OCI-LY1 (cell line): ENCODE results near the gene ARHGAP22.

ENCODE experiments used
- H2AFZ ChIP-seq: fragments of 200-600 bp; sonication (generic), shearing (Covaris generic); 2 replicates; pipeline ENCODE4 v1.6.0; 2014; ENCODE audit warnings: antibody characterized with exemption, mild to moderate bottlenecking, low read length
- H3F3A ChIP-seq: fragments of 200-600 bp; sonication (generic), shearing (Covaris generic); 2 replicates; pipeline ENCODE4 v1.6.0; 2014; ENCODE audit warnings: mild to moderate bottlenecking, antibody characterized with exemption, low read length, moderate library complexity; ENCODE audit not compliant: insufficient read depth
- H3K27ac ChIP-seq: fragments of 200-600 bp; sonication (generic); 2 replicates; pipeline ENCODE4 v1.5.1; 2014; ENCODE audit warnings: low read length, mixed run types, mild to moderate bottlenecking, low read depth; ENCODE audit not compliant: poor library complexity, severe bottlenecking
- H3K27me3 ChIP-seq: fragments of 200-600 bp; sonication (generic); 2 replicates; pipeline ENCODE4 v1.6.0; 2014; ENCODE audit warnings: antibody characterized with exemption, mild to moderate bottlenecking, low read length, moderate library complexity; ENCODE audit not compliant: insufficient read depth
- H3K36me3 ChIP-seq: fragments of 200-600 bp; sonication (generic); 2 replicates; pipeline ENCODE4 v1.6.1; 2014; ENCODE audit warnings: mild to moderate bottlenecking, antibody characterized with exemption, low read length, moderate library complexity, mixed read lengths; ENCODE audit not compliant: insufficient read depth
- H3K4me1 ChIP-seq: fragments of 200-600 bp; sonication (generic); 2 replicates; pipeline ENCODE4 v1.5.1; 2014; ENCODE audit warnings: mild to moderate bottlenecking, low read length, moderate library complexity; ENCODE audit not compliant: insufficient read depth, severe bottlenecking
- H3K4me2 ChIP-seq: fragments of 200-600 bp; sonication (generic), shearing (Covaris generic); 2 replicates; pipeline ENCODE4 v1.6.1; 2014; ENCODE audit warnings: low read length
- H3K4me3 ChIP-seq: fragments of 200-600 bp; sonication (generic); 2 replicates; pipeline ENCODE4 v1.5.1; 2014; ENCODE audit warnings: low read length, low read depth, mild to moderate bottlenecking, mixed read lengths; ENCODE audit not compliant: poor library complexity, severe bottlenecking
- H3K79me2 ChIP-seq: fragments of 200-600 bp; shearing (Covaris generic); 2 replicates; pipeline ENCODE4 v1.6.1; 2016; ENCODE audit warnings: mixed run types, low read length, mixed read lengths; ENCODE audit not compliant: insufficient read depth
- H3K9ac ChIP-seq: fragments of 200-600 bp; sonication (generic), shearing (Covaris generic); 2 replicates; pipeline ENCODE4 v1.6.1; 2014; ENCODE audit warnings: mild to moderate bottlenecking, low read length, mixed read lengths
- H3K9me2 ChIP-seq: fragments of 200-600 bp; sonication (generic), shearing (Covaris generic); 2 replicates; pipeline ENCODE4 v1.6.1; 2014; ENCODE audit warnings: low read depth, mild to moderate bottlenecking, low read length, mixed read lengths
- H3K9me3 ChIP-seq: fragments of 200-600 bp; shearing (Covaris generic); 2 replicates; pipeline ENCODE4 v1.6.1; 2014; ENCODE audit warnings: low read length, mixed read lengths
- H4K20me1 ChIP-seq: fragments of 200-600 bp; sonication (generic), shearing (Covaris generic); 2 replicates; pipeline ENCODE4 v1.6.0; 2016; ENCODE audit warnings: mild to moderate bottlenecking, low read length; ENCODE audit not compliant: insufficient read depth
- EZH2 ChIP-seq: fragments of 200-600 bp; sonication (generic), shearing (Covaris generic); IDR thresholded peaks from 2 replicates; pipeline ENCODE4 v1.8.0; 2017; ENCODE audit warnings: borderline replicate concordance, mixed run types, mild to moderate bottlenecking, antibody characterized with exemption, low read length, moderate library complexity, mixed read lengths
- TF ChIP-seq, protein P1 (sequence below): fragments of 200-600 bp; sonication (generic), shearing (Covaris generic); IDR thresholded peaks from 2 replicates; pipeline ENCODE4 v1.5.1; 2017; ENCODE audit warnings: mild to moderate bottlenecking, antibody characterized with exemption, low read length, moderate library complexity, mixed read lengths

The ARHGAP22 gene

DNA sequence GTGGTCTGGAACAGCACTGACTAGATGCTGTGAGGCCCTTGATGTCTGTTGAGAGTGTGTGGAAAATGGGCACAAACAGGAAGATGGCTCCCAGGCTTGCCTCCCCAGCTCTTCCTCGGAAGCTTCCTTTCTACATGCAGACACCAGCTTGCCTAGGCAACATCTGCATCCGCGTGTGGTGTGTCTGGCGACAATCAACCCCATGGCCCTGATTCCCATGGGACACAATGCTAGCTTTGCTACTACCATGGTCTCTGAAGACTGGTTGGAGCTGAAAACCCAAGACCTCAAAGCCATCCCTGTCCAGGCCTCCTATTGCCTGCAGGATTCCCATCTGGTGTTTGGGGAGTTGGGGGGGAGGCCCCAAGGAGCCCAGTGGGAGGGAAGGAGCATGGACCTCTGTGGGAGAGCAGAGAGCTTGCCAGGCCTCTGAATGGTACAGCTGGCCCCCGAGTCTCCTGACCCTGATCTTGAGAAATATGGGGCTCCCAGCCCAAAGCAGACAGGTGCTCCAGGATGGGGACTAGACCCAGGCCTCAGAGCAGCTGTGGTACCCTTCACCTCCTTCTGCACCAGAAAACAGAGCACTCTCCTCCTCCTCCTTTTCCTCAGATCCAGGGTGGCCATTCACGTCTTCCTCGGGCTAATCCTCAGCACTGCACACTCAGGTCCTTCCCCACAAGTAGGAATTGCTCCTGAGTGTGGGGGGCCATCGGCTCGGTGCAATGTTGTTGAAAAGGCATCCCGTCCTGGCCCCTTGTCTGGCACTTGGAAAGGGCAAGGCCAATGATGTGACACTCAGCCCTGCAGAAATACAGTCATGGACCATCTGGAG lies 57.6 kb downstream of the ARHGAP22 start:
- Histone ChIP-seq H3K27me3 (0 out of 2 replicates have a peak, but pooled peaks cover 3% of the 10 kb centered on the region), H3K4me2 (no peak overlapping the region)
- TF ChIP-seq EZH2 = no peak
- TF ChIP-seq, protein P1, sequence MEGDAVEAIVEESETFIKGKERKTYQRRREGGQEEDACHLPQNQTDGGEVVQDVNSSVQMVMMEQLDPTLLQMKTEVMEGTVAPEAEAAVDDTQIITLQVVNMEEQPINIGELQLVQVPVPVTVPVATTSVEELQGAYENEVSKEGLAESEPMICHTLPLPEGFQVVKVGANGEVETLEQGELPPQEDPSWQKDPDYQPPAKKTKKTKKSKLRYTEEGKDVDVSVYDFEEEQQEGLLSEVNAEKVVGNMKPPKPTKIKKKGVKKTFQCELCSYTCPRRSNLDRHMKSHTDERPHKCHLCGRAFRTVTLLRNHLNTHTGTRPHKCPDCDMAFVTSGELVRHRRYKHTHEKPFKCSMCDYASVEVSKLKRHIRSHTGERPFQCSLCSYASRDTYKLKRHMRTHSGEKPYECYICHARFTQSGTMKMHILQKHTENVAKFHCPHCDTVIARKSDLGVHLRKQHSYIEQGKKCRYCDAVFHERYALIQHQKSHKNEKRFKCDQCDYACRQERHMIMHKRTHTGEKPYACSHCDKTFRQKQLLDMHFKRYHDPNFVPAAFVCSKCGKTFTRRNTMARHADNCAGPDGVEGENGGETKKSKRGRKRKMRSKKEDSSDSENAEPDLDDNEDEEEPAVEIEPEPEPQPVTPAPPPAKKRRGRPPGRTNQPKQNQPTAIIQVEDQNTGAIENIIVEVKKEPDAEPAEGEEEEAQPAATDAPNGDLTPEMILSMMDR = no peak

DNA sequence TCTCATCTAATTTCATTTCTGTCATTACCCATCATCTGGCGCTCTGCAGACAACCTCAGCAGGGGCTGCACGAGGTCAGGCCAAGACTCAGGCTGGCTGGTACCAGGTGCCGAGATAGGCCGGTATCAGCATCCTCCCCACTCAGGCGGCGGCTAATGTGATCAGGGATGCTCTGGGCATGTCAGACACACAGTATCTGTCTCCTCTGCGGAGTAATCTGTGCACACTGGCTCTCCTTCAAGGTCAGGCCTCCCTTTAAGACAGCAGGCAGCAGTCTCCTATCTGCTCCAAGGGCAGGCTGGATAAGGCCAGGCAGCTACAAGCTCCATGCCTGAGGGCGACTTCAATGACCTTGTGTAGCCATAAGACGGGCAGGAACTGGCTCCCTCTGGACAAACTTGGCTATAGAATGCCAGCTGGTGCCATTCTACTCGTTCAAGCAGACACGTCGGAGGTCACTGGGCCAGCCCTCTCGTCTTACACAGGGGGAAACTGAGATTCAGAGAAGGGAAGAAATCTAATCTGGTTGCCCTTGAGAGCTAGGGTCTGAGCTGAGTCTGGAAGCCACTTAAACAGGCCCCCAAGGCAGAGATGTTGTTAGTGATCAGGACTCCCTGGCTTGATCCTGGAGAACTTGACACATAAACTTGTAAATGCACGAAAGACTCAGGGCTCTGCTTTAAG lies 59.3 kb downstream of the ARHGAP22 start:
- Histone ChIP-seq H3F3A (no peaks in the 10 kb centered on the region), H3K4me1 (no peaks in the 10 kb centered on the region), H3K9me3 (no peaks in the 10 kb centered on the region), H3K36me3 (no peaks in the 10 kb centered on the region), H3K9me2 (no peaks in the 10 kb centered on the region), H3K4me3 (no peak overlapping the region), H3K27me3 (0 out of 2 replicates have a peak, but pooled peaks cover 3% of the 10 kb centered on the region), H3K9ac (no peak overlapping the region), H2AFZ (no peak overlapping the region), H3K27ac (no peak overlapping the region), H3K79me2 (no peaks in the 10 kb centered on the region), H3K4me2 (no peak overlapping the region), H4K20me1 (no peaks in the 10 kb centered on the region)
- TF ChIP-seq EZH2 = no peak
- TF ChIP-seq, protein P1 = no peak

More for the DNA sequence above, 57.6 kb downstream of the ARHGAP22 start:
- no peaks in the 10 kb centered on the region for H3F3A ChIP-seq
- H3K4me1 ChIP-seq = no peaks in the 10 kb centered on the region
- no peaks in the 10 kb centered on the region for H3K36me3 ChIP-seq
- H3K9me3 ChIP-seq = no peaks in the 10 kb centered on the region
- no peaks in the 10 kb centered on the region for H3K9me2 ChIP-seq
- no peak overlapping the region for H3K9ac ChIP-seq
- no peak overlapping the region for H3K27ac ChIP-seq
- H2AFZ ChIP-seq = no peak overlapping the region
- H3K4me3 ChIP-seq = no peak overlapping the region
- H4K20me1 ChIP-seq = no peaks in the 10 kb centered on the region
- no peaks in the 10 kb centered on the region for H3K79me2 ChIP-seq

DNA sequence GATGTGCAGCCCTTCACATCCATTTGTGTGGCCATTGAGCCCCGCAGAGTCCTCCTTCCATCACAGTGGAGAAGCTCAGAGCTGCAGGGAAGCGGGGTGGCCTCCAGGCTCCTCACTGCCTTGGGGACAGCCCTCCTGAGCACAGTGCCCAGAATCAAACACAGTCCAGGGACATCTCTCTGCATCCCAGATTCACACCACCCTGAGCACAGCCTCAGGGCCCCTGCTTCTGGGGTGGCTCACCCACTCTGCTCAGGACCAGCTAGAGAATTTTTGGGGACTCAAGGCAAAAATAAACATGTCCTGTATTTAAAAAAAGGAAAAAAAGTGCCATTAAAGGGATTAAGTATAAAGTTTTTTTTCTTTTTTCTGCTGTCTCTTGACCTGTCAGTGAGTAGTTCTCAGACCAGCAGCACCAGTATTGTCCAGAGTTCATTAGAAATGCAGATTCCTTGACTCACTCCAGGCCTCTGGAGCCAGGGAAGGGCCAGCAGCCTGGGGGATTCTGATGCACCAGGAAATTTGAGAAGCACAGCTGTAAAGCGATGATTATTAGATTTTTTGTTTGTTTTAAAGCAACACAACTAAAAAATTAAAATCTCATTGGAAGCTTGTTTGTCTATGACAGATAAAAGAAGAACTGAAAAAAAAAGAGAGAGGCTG lies 61.6 kb downstream of the ARHGAP22 start:
- no peaks in the 10 kb centered on the region for H3K4me1 ChIP-seq
- H3K27me3 ChIP-seq = 0 out of 2 replicates have a peak, but pooled peaks cover 3% of the 10 kb centered on the region
- H4K20me1 ChIP-seq = no peaks in the 10 kb centered on the region
- no peaks in the 10 kb centered on the region for H3K9me2 ChIP-seq
- no peak overlapping the region for H3K4me2 ChIP-seq
- H3K4me3 ChIP-seq = no peak overlapping the region
- H3F3A ChIP-seq = no peaks in the 10 kb centered on the region
- H3K9ac ChIP-seq = no peak overlapping the region
- no peaks in the 10 kb centered on the region for H3K9me3 ChIP-seq
- no peaks in the 10 kb centered on the region for H3K79me2 ChIP-seq
- no peak overlapping the region for H2AFZ ChIP-seq
- H3K36me3 ChIP-seq = no peaks in the 10 kb centered on the region
- TF ChIP-seq, protein P1 = no peak
- TF ChIP-seq EZH2 = no peak
- H3K27ac ChIP-seq = no peak overlapping the region
